Measurements from ENCODE around the gene BCKDHB.

BCKDHB gene

DNA sequence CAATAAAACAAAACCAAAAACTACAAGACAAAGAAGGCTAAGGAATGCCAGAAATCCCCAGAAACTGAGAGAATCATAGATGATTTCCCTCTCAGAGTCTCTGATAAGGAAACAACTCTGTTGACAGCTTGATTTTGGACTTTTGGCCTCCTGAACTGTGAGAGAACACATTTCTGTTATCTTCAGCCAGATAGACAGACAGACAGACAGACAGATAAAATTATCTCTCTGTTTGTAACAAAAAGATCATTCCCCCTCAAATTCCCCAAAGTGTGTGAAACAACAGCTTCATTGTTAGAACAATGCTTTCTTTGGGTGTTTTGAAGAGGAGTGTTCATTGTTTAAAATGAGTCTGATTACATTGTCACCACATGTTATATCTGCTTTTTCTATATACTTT lies 148.2 kb downstream of the BCKDHB start:
- DNase-seq (ENCODE audit: low read depth in 1 of 2, low spot score in 1 of 2), result no peak
- H3K27me3 ChIP-seq (ENCODE audit: insufficient read depth, poor library complexity, severe bottlenecking), result no peaks in the 10 kb centered on the region
- TF ChIP-seq POLR2AphosphoS5 (IDR thresholded peaks at IDR 0.05; ENCODE audit: low read depth) (no peak), CTCF (IDR thresholded peaks at IDR 0.05; ENCODE audit: insufficient read depth, low read length) (no peak), GABPA (IDR thresholded peaks at IDR 0.05; ENCODE audit: low read depth) (no peak), SPI1 (IDR thresholded peaks at IDR 0.05; ENCODE audit: borderline replicate concordance, low read depth) (no peak)
- TF ChIP-seq, protein P1, sequence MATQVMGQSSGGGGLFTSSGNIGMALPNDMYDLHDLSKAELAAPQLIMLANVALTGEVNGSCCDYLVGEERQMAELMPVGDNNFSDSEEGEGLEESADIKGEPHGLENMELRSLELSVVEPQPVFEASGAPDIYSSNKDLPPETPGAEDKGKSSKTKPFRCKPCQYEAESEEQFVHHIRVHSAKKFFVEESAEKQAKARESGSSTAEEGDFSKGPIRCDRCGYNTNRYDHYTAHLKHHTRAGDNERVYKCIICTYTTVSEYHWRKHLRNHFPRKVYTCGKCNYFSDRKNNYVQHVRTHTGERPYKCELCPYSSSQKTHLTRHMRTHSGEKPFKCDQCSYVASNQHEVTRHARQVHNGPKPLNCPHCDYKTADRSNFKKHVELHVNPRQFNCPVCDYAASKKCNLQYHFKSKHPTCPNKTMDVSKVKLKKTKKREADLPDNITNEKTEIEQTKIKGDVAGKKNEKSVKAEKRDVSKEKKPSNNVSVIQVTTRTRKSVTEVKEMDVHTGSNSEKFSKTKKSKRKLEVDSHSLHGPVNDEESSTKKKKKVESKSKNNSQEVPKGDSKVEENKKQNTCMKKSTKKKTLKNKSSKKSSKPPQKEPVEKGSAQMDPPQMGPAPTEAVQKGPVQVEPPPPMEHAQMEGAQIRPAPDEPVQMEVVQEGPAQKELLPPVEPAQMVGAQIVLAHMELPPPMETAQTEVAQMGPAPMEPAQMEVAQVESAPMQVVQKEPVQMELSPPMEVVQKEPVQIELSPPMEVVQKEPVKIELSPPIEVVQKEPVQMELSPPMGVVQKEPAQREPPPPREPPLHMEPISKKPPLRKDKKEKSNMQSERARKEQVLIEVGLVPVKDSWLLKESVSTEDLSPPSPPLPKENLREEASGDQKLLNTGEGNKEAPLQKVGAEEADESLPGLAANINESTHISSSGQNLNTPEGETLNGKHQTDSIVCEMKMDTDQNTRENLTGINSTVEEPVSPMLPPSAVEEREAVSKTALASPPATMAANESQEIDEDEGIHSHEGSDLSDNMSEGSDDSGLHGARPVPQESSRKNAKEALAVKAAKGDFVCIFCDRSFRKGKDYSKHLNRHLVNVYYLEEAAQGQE (IDR thresholded peaks at IDR 0.05; ENCODE audit: insufficient replicate concordance, low read depth), result no peak
- H3K27ac ChIP-seq (replicated peaks), result no peak overlapping the region
- H3K4me3 ChIP-seq (replicated peaks; ENCODE audit: insufficient read depth, low read length), result no peak overlapping the region

GRCh38 chr6:80256691-80257090 lies 150.2 kb downstream of the BCKDHB start:
- no peak for DNase-seq (ENCODE audit: low read depth in 1 of 2, low spot score in 1 of 2)
- no peak overlapping the region for H3K4me3 ChIP-seq (replicated peaks; ENCODE audit: insufficient read depth, low read length)
- H3K27ac ChIP-seq (replicated peaks), result no peak overlapping the region
- no peaks in the 10 kb centered on the region for H3K27me3 ChIP-seq (ENCODE audit: insufficient read depth, poor library complexity, severe bottlenecking)
- TF ChIP-seq POLR2AphosphoS5 (IDR thresholded peaks at IDR 0.05; ENCODE audit: low read depth) (no peak), CTCF (IDR thresholded peaks at IDR 0.05; ENCODE audit: insufficient read depth, low read length) (no peak), SPI1 (IDR thresholded peaks at IDR 0.05; ENCODE audit: borderline replicate concordance, low read depth) (no peak), GABPA (IDR thresholded peaks at IDR 0.05; ENCODE audit: low read depth) (no peak)
- TF ChIP-seq, protein P1 (IDR thresholded peaks at IDR 0.05; ENCODE audit: insufficient replicate concordance, low read depth), result no peak

DNA sequence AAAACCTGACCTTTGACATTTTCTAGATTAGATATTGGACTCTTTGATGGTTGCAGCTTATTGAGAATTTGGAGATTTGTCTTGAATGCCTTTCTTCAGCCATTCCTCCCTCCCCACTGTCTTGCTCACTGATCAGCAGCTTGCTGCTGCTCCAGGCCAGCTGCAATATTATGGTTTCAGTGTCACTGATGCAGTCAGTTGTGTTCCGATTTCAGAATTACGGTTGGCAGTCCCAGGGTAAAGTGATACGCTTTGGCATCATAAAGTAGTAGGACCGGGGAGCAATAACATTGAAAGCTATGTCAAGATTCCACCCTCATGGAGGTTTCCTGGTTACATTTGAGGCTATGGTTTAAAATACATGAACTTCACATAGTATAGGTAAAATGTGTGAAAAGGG lies 152.6 kb downstream of the BCKDHB start:
- Histone ChIP-seq H3K4me3 (replicated peaks; ENCODE audit: insufficient read depth, low read length) (no peak overlapping the region), H3K27me3 (ENCODE audit: insufficient read depth, poor library complexity, severe bottlenecking) (no peaks in the 10 kb centered on the region), H3K27ac (replicated peaks) (no peak overlapping the region)
- DNase-seq (ENCODE audit: low read depth in 1 of 2, low spot score in 1 of 2), result no peak
- TF ChIP-seq POLR2AphosphoS5 (IDR thresholded peaks at IDR 0.05; ENCODE audit: low read depth), result no peak
- no peak for TF ChIP-seq GABPA (IDR thresholded peaks at IDR 0.05; ENCODE audit: low read depth)
- no peak for TF ChIP-seq CTCF (IDR thresholded peaks at IDR 0.05; ENCODE audit: insufficient read depth, low read length)
- TF ChIP-seq, protein P1 (IDR thresholded peaks at IDR 0.05; ENCODE audit: insufficient replicate concordance, low read depth), result no peak
- no peak for TF ChIP-seq SPI1 (IDR thresholded peaks at IDR 0.05; ENCODE audit: borderline replicate concordance, low read depth)

Measured in HL-60 (cell line).